Measurements from ENCODE around the gene CTBP1. TPM values are rescaled to one million over a fixed set of nuclear protein-coding genes. Genes with fewer than 3 reads are reported as not detected.

CTBP1 gene
- total RNA-seq, 1 donor from 2014 or later = 171 TPM

GRCh38 chr4:1261107-1261928, 12.4 kb upstream of the CTBP1 start:
- Histone ChIP-seq H3K36me3 (no peaks in the 10 kb centered on the region), H3K27me3 (peaks cover 4% of the 10 kb centered on the region), H2AFZ (replicated peaks) (no peak overlapping the region), H3K9ac (no peak overlapping the region), H3K9me3 (ENCODE audit: low read depth) (no peaks in the 10 kb centered on the region), H3K27ac (no peak overlapping the region), H3K79me2 (ENCODE audit: low read depth) (no peaks in the 10 kb centered on the region), H3F3A (ENCODE audit: low read depth) (no peaks in the 10 kb centered on the region), H4K20me1 (ENCODE audit: low read depth) (no peaks in the 10 kb centered on the region), H3K4me2 (no peak overlapping the region), H3K4me3 (no peak overlapping the region), H3K4me1 (no peaks in the 10 kb centered on the region)
- H3K36me3 Mint-ChIP-seq = peaks cover 22% of the 10 kb centered on the region
- no peaks in the 10 kb centered on the region for H3K4me1 Mint-ChIP-seq
- peaks cover 42% of the 10 kb centered on the region for H3K9me3 Mint-ChIP-seq
- TF ChIP-seq EZH2 (IDR thresholded peaks at IDR 0.05) (no peak), CTCF (IDR thresholded peaks at IDR 0.05) (no peak), EZH2phosphoT487 (IDR thresholded peaks at IDR 0.05) (no peak)
- H3K27me3 Mint-ChIP-seq (ENCODE audit: insufficient read depth, low read depth) = peaks cover 5% of the 10 kb centered on the region
- no peak overlapping the region for H3K4me3 Mint-ChIP-seq
- no peak overlapping the region for H3K27ac Mint-ChIP-seq
- DNase-seq (ENCODE audit: low spot score) = no peak

- no peak for TF ChIP-seq EZH2 (IDR thresholded peaks at IDR 0.05)
- Histone ChIP-seq H3K9ac (no peak overlapping the region), H3F3A (ENCODE audit: low read depth) (no peaks in the 10 kb centered on the region), H3K27ac (no peak overlapping the region), H3K36me3 (no peaks in the 10 kb centered on the region), H3K4me3 (no peak overlapping the region), H3K4me2 (no peak overlapping the region), H3K27me3 (peaks cover 4% of the 10 kb centered on the region), H3K9me3 (ENCODE audit: low read depth) (no peaks in the 10 kb centered on the region), H3K79me2 (ENCODE audit: low read depth) (no peaks in the 10 kb centered on the region), H3K4me1 (no peaks in the 10 kb centered on the region), H2AFZ (replicated peaks) (no peak overlapping the region), H4K20me1 (ENCODE audit: low read depth) (no peaks in the 10 kb centered on the region)
- H3K4me3 Mint-ChIP-seq = no peak overlapping the region
- no peaks in the 10 kb centered on the region for H3K4me1 Mint-ChIP-seq
- H3K9me3 Mint-ChIP-seq = peaks cover 43% of the 10 kb centered on the region
- H3K27me3 Mint-ChIP-seq (ENCODE audit: insufficient read depth, low read depth) = peaks cover 5% of the 10 kb centered on the region
- peaks cover 17% of the 10 kb centered on the region for H3K36me3 Mint-ChIP-seq
- H3K27ac Mint-ChIP-seq = peak overlapping the region; percentile 12
- DNase-seq (ENCODE audit: low spot score) = no peak
Observed at GRCh38 chr4:1260418-1261106, 11.6 kb upstream of the CTBP1 start.

GRCh38 chr4:1259966-1260365, 11.0 kb upstream of the CTBP1 start:
- no peak overlapping the region for H3K4me3 Mint-ChIP-seq
- no peaks in the 10 kb centered on the region for H3K79me2 ChIP-seq (ENCODE audit: low read depth)

More at GRCh38 chr4:1259966-1260365, 11.0 kb upstream of the CTBP1 start:
- Histone ChIP-seq H3K27me3 (peaks cover 4% of the 10 kb centered on the region), H3K9ac (no peak overlapping the region), H3K4me3 (no peak overlapping the region), H4K20me1 (ENCODE audit: low read depth) (no peaks in the 10 kb centered on the region), H3K9me3 (ENCODE audit: low read depth) (peaks cover 3% of the 10 kb centered on the region), H3K4me1 (no peaks in the 10 kb centered on the region), H3K36me3 (no peaks in the 10 kb centered on the region), H3K27ac (no peak overlapping the region), H3F3A (ENCODE audit: low read depth) (no peaks in the 10 kb centered on the region), H2AFZ (replicated peaks) (no peak overlapping the region), H3K4me2 (no peak overlapping the region)
- no peak for DNase-seq (ENCODE audit: low spot score)
- TF ChIP-seq EZH2phosphoT487 (IDR thresholded peaks at IDR 0.05) (no peak), CTCF (IDR thresholded peaks at IDR 0.05) (no peak), EZH2 (IDR thresholded peaks at IDR 0.05) (no peak)
- peaks cover 17% of the 10 kb centered on the region for H3K36me3 Mint-ChIP-seq
- H3K9me3 Mint-ChIP-seq = peaks cover 48% of the 10 kb centered on the region
- H3K4me1 Mint-ChIP-seq = no peaks in the 10 kb centered on the region
- peaks cover 5% of the 10 kb centered on the region for H3K27me3 Mint-ChIP-seq (ENCODE audit: insufficient read depth, low read depth)
- no peak overlapping the region for H3K27ac Mint-ChIP-seq
